OCI-LY7 (cell line): ENCODE measurements around the gene GRID2.

ENCODE experiments used
- EZH2phosphoT487 ChIP-seq: fragments of 200-600 bp; sonication (generic); IDR thresholded peaks from 2 replicates; pipeline ENCODE4 v1.6.1; 2018; ENCODE audit warnings: low read depth, borderline replicate concordance, mild to moderate bottlenecking, mixed run types, antibody characterized with exemption, low read length, moderate library complexity, mixed read lengths
- TF ChIP-seq, protein P1 (sequence below): fragments of 200-600 bp; sonication (generic); conservative IDR thresholded peaks from 2 replicates; pipeline ENCODE4 v1.5.1; 2014; ENCODE audit warnings: mild to moderate bottlenecking, antibody characterized with exemption, low read length, moderate library complexity, mixed read lengths

DNA sequence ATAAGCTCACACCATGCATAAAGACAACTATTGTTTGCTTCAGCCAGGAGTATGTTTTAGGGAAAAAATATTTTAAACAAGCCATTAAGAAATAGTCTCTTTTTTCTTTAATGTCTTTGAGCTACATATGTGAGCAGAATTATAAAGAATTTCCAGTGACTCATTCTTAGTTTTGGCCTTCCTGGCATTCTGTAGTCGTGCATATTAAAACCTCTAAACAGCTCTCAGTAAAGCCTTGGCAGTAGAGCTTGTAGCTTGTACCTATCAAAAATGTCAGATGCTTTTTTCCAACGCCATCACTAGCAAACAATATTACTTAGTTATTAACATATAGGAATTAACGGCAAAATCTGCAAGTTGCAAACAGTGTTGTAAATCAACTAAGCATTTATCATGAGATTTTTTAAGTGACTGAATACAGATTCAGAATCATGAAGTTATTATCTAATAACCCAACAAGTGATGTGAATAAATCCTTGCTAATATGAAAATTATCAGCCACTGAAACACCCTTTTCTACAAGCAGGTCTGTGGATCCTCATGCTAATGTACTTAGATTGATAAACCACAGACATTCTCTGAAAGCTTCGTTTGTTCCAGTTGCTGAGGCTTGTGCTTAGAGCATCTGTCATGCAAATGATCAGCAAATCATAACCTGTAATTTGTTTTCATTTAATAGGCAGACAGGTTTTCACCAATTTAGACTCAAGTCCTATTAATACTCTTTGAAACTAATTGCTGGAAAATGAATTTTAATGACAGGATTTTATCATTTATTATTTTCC is 1112.8 kb downstream of the GRID2 start:
- TF ChIP-seq, protein P1, sequence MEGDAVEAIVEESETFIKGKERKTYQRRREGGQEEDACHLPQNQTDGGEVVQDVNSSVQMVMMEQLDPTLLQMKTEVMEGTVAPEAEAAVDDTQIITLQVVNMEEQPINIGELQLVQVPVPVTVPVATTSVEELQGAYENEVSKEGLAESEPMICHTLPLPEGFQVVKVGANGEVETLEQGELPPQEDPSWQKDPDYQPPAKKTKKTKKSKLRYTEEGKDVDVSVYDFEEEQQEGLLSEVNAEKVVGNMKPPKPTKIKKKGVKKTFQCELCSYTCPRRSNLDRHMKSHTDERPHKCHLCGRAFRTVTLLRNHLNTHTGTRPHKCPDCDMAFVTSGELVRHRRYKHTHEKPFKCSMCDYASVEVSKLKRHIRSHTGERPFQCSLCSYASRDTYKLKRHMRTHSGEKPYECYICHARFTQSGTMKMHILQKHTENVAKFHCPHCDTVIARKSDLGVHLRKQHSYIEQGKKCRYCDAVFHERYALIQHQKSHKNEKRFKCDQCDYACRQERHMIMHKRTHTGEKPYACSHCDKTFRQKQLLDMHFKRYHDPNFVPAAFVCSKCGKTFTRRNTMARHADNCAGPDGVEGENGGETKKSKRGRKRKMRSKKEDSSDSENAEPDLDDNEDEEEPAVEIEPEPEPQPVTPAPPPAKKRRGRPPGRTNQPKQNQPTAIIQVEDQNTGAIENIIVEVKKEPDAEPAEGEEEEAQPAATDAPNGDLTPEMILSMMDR: no peak
- TF ChIP-seq EZH2phosphoT487: no peak
